SIG-M5 treated with dmso at 0.1 percent for 504 hours (cell line): Measurements from ENCODE around the gene JARID2.
"Not testable (repeated sequence)": the region's sequence is repeated elsewhere in the genome, so short reads cannot be mapped to it uniquely, and the experiment has no call there.

Experiments used
- DNase-seq: peaks from one replicate; lab custom pipeline; 2025; ENCODE audit not compliant: unreplicated experiment; lab: John Stamatoyannopoulos, UW

The JARID2 gene

DNA sequence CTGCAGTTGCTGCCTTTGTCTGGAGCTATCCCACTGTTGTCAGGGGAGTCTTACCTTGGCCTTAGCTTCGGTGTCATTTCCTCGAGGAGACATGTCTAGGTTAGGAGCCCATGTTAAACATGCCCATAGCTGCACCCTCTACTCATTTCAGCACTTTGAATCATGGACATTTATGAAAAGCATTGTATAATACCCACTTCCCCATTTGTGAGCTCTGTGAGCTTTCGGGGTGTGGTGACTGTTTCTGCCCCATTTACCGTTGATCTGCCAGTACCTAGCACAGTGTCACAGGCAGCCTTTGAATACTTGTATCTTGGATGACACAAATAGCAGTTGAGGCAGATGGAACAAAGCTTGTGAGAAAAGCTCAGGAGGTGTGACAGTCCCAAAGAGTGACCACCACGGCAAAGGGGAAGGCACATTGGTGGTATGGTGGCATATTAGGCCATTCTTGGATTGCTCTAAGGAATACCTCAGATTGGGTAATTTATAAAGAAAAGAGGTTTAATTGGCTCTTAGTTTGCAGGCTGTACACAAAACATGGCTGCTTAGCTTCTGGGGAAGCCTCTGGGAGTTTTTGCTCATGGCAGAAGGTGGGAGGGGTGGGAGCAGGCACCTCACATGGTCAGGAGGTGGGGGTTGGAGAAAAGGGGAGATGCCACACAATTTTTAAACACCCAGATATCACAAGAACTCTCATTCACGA lies 42.0 kb downstream of the JARID2 start:
- DNase-seq, result peak; percentile 84

DNA sequence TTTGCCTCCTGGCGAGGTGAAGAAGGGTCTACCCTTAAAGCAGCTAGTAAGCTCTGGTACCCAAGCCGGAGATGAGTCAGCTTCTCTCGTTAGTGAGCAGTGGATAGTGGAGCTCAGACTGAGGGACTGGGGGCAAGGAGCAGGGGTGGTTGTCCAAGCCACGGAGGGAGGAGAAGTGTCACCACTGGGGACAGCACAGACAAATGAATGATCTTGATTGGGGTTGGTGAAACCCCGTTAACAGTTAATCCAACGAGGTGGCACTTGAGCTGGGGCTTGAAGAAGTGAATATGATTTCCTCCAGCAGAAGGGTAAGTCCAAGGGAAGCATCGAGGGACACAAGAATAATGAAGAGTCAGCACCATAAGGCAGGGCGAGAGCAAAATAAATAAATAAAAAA lies 43.0 kb downstream of the JARID2 start:
- no peak for DNase-seq

GRCh38 chr6:15289456-15289855 lies 43.6 kb downstream of the JARID2 start:
- not testable (repeated sequence) for DNase-seq

GRCh38 chr6:15290067-15290680 lies 44.3 kb downstream of the JARID2 start:
- DNase-seq, result no peak

DNA sequence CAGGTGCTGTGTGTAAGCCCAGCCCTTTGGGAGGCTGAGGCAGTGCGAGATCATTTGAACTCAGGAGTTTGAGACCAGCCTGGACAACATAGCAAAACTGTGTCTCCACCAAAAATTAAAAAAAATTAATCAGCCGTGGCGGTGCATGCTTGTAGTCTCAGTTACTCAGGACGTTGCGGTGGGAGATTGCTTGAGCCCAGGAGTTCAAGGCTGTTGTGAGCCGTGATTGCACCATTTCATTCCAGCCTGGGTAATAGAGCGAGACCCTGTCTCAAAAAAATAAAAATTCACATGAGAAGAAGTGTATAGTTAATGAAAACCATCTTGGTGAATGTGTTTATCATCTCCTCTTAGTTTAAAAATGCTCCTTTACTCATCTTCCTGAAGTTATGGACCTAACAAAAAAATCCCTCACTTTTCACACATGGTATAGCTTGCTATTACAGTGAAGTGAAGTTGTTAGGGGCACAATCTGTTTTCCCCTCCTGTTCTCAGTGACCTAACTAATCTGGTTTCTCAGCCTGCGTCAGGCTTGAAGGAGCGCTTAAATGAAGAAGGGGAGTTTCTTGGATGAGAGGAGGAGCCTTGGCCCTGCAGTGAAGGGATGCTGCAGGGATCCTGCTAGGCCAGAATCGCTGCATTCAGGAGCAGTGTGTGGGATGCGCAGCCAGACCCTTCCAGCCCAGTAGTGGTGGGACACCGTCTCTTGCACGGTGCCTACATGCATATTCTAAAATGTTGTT lies 45.3 kb downstream of the JARID2 start:
- no peak for DNase-seq

GRCh38 chr6:15292721-15293302 lies 46.9 kb downstream of the JARID2 start:
- no peak for DNase-seq

DNA sequence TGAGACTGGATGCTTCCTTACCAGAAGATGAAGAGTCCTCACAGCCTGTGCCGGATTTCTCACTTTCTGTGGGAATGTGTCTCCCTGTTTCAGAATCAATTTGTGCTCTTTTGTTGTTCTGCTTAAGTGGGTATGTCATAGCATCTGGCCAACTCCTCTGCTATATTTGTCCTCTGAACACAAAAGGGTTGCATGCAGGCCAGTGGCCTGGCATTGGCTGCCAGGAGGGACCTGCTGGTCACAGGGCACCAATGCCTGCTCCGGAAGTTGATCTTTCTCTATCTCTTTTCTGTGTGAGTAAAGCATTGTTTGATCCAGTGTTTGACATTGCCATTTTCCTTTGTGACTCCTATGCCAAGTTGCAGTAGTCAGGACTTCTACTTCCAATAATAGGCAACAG lies 47.8 kb downstream of the JARID2 start:
- DNase-seq, result no peak

GRCh38 chr6:15294504-15294903 lies 48.6 kb downstream of the JARID2 start:
- DNase-seq, result no peak

GRCh38 chr6:15296249-15296648 lies 50.4 kb downstream of the JARID2 start:
- DNase-seq, result no peak

- no peak for DNase-seq
Observed at GRCh38 chr6:15296735-15297134, 50.9 kb downstream of the JARID2 start.

DNA sequence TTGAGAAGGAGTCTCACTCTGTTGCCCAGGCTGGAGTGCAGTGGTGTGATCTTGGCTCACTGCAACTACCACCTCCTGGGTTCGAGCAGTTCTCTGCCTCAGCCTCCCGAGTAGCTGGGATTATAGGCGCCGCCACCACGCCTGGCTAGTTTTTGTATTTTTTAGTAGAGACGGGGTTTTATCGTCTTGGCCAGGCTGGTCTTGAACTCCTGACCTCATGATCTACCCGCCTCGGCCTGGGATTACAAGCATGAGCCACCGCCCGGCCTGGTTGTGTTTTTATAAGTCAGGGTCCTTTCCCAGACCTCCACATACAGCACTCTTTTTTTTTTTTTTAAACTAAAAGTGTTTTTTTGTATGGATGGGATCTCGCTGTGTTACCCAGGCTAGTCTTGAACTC lies 51.3 kb downstream of the JARID2 start:
- not testable (repeated sequence) for DNase-seq

DNA sequence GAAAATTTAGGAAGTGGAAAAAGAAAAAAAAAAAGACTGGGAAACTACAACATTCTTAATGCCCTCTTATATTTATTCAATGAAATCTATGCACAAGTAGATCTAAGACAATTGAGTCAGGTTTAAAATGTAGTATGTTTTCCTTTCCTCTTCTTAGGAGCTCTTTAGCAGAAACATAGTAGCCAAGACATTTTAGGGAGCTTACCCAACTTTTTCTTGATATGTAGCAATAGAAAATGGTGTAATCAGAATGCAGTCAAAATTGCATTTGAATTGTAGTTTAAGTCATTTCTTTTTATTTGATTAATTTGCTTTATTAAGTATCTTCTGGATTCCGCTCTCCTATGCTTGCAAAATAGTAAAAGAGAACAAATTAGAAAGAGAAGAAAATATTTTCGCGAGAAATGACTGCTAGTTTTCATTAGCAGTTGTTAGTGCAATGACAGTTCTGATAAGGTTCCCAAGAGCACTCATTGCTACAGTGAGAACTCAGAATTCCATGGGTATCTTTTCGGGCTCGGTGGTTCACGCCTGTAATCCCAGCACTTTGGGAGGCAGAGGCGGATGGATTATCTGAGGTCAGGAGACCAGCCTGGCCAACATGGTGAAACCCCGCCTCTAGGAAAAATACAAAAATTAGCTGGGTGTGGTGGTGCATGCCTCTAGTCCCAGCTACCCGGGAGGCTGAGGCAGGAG lies 52.2 kb downstream of the JARID2 start:
- peak; percentile 82 for DNase-seq

GRCh38 chr6:15299430-15300131 lies 53.7 kb downstream of the JARID2 start:
- DNase-seq, result peak; percentile 95

- no peak for DNase-seq
Observed at GRCh38 chr6:15301179-15302006, 55.5 kb downstream of the JARID2 start.

- DNase-seq, result no peak
Observed at GRCh38 chr6:15303162-15303919, 57.5 kb downstream of the JARID2 start.

GRCh38 chr6:15303920-15304291 lies 58.0 kb downstream of the JARID2 start:
- no peak for DNase-seq

DNA sequence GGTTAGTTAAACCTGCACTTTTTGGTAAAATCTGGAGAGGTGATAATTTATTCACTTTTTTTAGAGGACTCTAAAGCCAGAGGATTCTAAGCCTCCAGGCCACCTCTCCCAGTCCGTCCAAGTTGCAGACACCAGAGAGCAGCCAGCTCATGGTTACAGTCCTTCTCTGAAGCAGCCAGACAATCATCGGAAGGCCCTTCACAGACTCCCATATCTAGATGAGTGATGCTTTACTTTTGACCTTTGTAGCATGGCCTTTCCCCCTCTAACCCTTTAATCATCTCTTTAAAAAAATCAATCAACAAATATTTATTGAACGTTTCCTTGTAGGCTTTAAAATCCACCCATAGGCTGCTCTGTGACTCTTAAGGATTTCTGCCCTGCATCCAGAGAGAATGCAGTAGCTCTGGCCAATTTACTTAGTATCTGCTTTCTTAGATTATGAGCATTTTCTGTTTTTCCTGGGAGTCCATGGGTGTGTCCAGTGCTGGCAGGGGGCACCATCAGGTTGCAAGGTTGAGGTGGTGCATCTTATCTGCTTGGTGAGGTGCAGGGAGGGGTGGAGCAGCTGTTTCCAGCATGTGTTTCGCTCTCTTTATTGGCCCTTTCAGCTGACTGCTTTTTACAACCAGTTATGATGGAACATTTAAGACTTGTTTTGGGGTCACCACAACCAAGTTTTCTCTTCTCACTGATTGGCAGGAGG lies 58.6 kb downstream of the JARID2 start:
- no peak for DNase-seq

- DNase-seq, result no peak
Observed at GRCh38 chr6:15305496-15305895, 59.6 kb downstream of the JARID2 start.
